Muscle of leg (tissue), 11 donors: ENCODE results near the gene PCDH9. TPM values are rescaled to one million over a fixed set of nuclear protein-coding genes. Genes with fewer than 3 reads are reported as not detected.

Experiments used
- DNase-seq: peaks from one replicate; pipeline ENCODE4 v3.0.0; 2013
- H3K27ac ChIP-seq: one replicate; pipeline ENCODE4 v1.5.1; 2013; ENCODE audit warnings: mild to moderate bottlenecking, low read length, control low read depth
- H3K27me3 ChIP-seq: one replicate; pipeline ENCODE4 v1.6.1; 2013; ENCODE audit warnings: low read length; ENCODE audit not compliant: control insufficient read depth, insufficient read depth
- H3K36me3 ChIP-seq: one replicate; pipeline ENCODE4 v1.6.1; 2013; ENCODE audit warnings: low read length; ENCODE audit not compliant: control insufficient read depth, insufficient read depth
- H3K4me1 ChIP-seq: one replicate; pipeline ENCODE4 v1.6.1; 2013; ENCODE audit warnings: low read length; ENCODE audit not compliant: control insufficient read depth, insufficient read depth
- H3K4me3 ChIP-seq: one replicate; pipeline ENCODE4 v1.5.1; 2013; ENCODE audit warnings: low read length, control low read depth
- H3K9me3 ChIP-seq: replicated peaks from 2 replicates; pipeline ENCODE4 v1.6.1; 2013; ENCODE audit warnings: low read depth, low read length; ENCODE audit not compliant: control insufficient read depth
- WGBS: methylation state at CpG from one replicate; pipeline ENCODE4 v1.1.5; 2013; ENCODE audit warnings: missing lambda C conversion rate; ENCODE audit not compliant: insufficient coverage; 5-methylcytosine and 5-hydroxymethylcytosine counted together
- polyA plus RNA-seq, 8 donors: library from polyadenylated mRNA; unstranded; fragments of 120-200 nt; gene quantifications; one replicate each; pipeline versions ENCODE4 v1.2.1 to v1.2.3, GENCODE V29; 2013; ENCODE audit warnings: inconsistent platforms in 1 of 8, low replicate concordance in 1 of 8; ENCODE audit not compliant: insufficient read length in 8 of 8, insufficient read depth in 1 of 8
- total RNA-seq: library from RNA; stranded (reverse); fragments of 120-200 nt; gene quantifications from one replicate; pipeline ENCODE4 v1.2.4, GENCODE V29; 2013

The PCDH9 gene
- total and polyA plus RNA-seq, 9 donors, result 1.7 to 8.3 (median 3.1) TPM

GRCh38 chr13:67094078-67094477 lies 136.1 kb downstream of the PCDH9 start:
- H3K36me3 ChIP-seq, result no peaks in the 10 kb centered on the region
- no peak overlapping the region for H3K27ac ChIP-seq
- no peak for DNase-seq
- WGBS, result no CpG with 5 or more reads among the region's 1 CpG
- no peaks in the 10 kb centered on the region for H3K9me3 ChIP-seq
- H3K27me3 ChIP-seq, result no peaks in the 10 kb centered on the region
- H3K4me3 ChIP-seq, result no peak overlapping the region
- no peaks in the 10 kb centered on the region for H3K4me1 ChIP-seq

GRCh38 chr13:67091603-67092002 lies 138.5 kb downstream of the PCDH9 start:
- H3K4me1 ChIP-seq, result no peaks in the 10 kb centered on the region
- no peak for DNase-seq
- no peak overlapping the region for H3K4me3 ChIP-seq
- no peaks in the 10 kb centered on the region for H3K36me3 ChIP-seq
- no CpG with 5 or more reads among the region's 1 CpG for WGBS
- no peak overlapping the region for H3K27ac ChIP-seq
- no peaks in the 10 kb centered on the region for H3K9me3 ChIP-seq
- no peaks in the 10 kb centered on the region for H3K27me3 ChIP-seq

- Histone ChIP-seq H3K36me3 (no peaks in the 10 kb centered on the region), H3K4me3 (no peak overlapping the region), H3K4me1 (no peaks in the 10 kb centered on the region), H3K27me3 (no peaks in the 10 kb centered on the region), H3K27ac (no peak overlapping the region), H3K9me3 (no peaks in the 10 kb centered on the region)
- no CpG with 5 or more reads among the region's 2 CpGs for WGBS
- DNase-seq, result peak; percentile 62
Measured at GRCh38 chr13:67090856-67091255, 139.3 kb downstream of the PCDH9 start.

GRCh38 chr13:67087527-67087926 lies 142.6 kb downstream of the PCDH9 start:
- Histone ChIP-seq H3K4me1 (no peaks in the 10 kb centered on the region), H3K27ac (no peak overlapping the region), H3K4me3 (no peak overlapping the region), H3K36me3 (no peaks in the 10 kb centered on the region), H3K27me3 (no peaks in the 10 kb centered on the region), H3K9me3 (no peaks in the 10 kb centered on the region)
- peak; percentile 53 for DNase-seq
- 40% methylated on average over 1 of the region's 2 CpGs for WGBS

GRCh38 chr13:67086260-67086659 lies 143.9 kb downstream of the PCDH9 start:
- Histone ChIP-seq H3K9me3 (no peaks in the 10 kb centered on the region), H3K4me3 (no peak overlapping the region), H3K27me3 (no peaks in the 10 kb centered on the region), H3K36me3 (no peaks in the 10 kb centered on the region), H3K27ac (no peak overlapping the region), H3K4me1 (no peaks in the 10 kb centered on the region)
- 57% methylated on average over 1 of the region's 2 CpGs for WGBS
- no peak for DNase-seq

GRCh38 chr13:67084066-67084465 lies 146.1 kb downstream of the PCDH9 start:
- Histone ChIP-seq H3K36me3 (no peaks in the 10 kb centered on the region), H3K4me1 (no peaks in the 10 kb centered on the region), H3K9me3 (no peaks in the 10 kb centered on the region), H3K27me3 (no peaks in the 10 kb centered on the region), H3K4me3 (no peak overlapping the region), H3K27ac (no peak overlapping the region)
- no peak for DNase-seq
- WGBS, result 100% methylated on average over 1 of the region's 1 CpG

GRCh38 chr13:67083519-67083918 lies 146.6 kb downstream of the PCDH9 start:
- WGBS, result no CpG with 5 or more reads among the region's 2 CpGs
- Histone ChIP-seq H3K4me3 (no peak overlapping the region), H3K27ac (no peak overlapping the region), H3K27me3 (no peaks in the 10 kb centered on the region), H3K9me3 (no peaks in the 10 kb centered on the region), H3K36me3 (no peaks in the 10 kb centered on the region), H3K4me1 (no peaks in the 10 kb centered on the region)
- no peak for DNase-seq

- Histone ChIP-seq H3K27ac (no peak overlapping the region), H3K4me3 (no peak overlapping the region), H3K4me1 (no peaks in the 10 kb centered on the region), H3K36me3 (no peaks in the 10 kb centered on the region), H3K27me3 (no peaks in the 10 kb centered on the region), H3K9me3 (no peaks in the 10 kb centered on the region)
- no peak for DNase-seq
- no CpG with 5 or more reads among the region's 2 CpGs for WGBS
Measured at GRCh38 chr13:67080351-67080750, 149.8 kb downstream of the PCDH9 start.

GRCh38 chr13:67078062-67078461 lies 152.1 kb downstream of the PCDH9 start:
- Histone ChIP-seq H3K4me1 (no peaks in the 10 kb centered on the region), H3K4me3 (no peak overlapping the region), H3K9me3 (no peaks in the 10 kb centered on the region), H3K36me3 (no peaks in the 10 kb centered on the region), H3K27ac (no peak overlapping the region), H3K27me3 (no peaks in the 10 kb centered on the region)
- DNase-seq, result no peak
- WGBS, result 88% methylated on average over 5 of the region's 5 CpGs

GRCh38 chr13:67077132-67077531 lies 153.0 kb downstream of the PCDH9 start:
- Histone ChIP-seq H3K27ac (no peak overlapping the region), H3K4me3 (no peak overlapping the region), H3K9me3 (no peaks in the 10 kb centered on the region), H3K4me1 (no peaks in the 10 kb centered on the region), H3K36me3 (no peaks in the 10 kb centered on the region), H3K27me3 (no peaks in the 10 kb centered on the region)
- DNase-seq, result no peak

GRCh38 chr13:67076378-67076777 lies 153.8 kb downstream of the PCDH9 start:
- H3K4me3 ChIP-seq, result no peak overlapping the region
- H3K27me3 ChIP-seq, result no peaks in the 10 kb centered on the region
- no peaks in the 10 kb centered on the region for H3K36me3 ChIP-seq
- DNase-seq, result no peak
- no peaks in the 10 kb centered on the region for H3K9me3 ChIP-seq
- H3K27ac ChIP-seq, result no peak overlapping the region
- H3K4me1 ChIP-seq, result no peaks in the 10 kb centered on the region
- 92% methylated on average over 2 of the region's 3 CpGs for whole genome bisulfite sequencing
